Stimulated activated CD8-positive, alpha-beta memory T cell treated with anti-CD3 and anti-CD28 coated beads, Interleukin-15, amount 100 ng/mL, for 24 hours (primary cell): ENCODE data around the gene ZNHIT6.
"Not testable (repeated sequence)": the region's sequence is repeated elsewhere in the genome, so short reads cannot be mapped to it uniquely, and the experiment has no call there.

Experiments used
- DNase-seq: peaks from one replicate; pipeline ENCODE4 v3.0.0-alpha.2; 2020; ENCODE audit warnings: low read depth

ZNHIT6 gene

DNA sequence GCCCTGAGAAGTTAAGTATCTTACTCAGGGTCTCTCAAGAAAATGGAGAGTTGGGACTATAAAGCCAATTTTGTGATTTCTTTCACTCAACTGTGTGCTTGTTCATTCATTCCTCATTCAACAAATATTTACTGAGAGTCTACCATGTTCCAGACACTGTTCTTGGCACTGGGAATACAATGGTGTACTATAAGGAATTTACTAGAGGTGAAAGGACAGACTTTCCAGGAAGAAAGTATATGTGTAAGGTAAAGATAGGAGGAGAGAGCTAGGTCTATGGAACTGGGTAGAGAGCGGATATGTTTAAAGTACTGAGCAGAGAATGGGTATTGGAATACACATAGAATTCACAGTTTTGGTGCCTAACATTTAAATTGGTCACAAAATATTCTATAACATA, 42.3 kb downstream of the ZNHIT6 start:
- DNase-seq = no peak

DNA sequence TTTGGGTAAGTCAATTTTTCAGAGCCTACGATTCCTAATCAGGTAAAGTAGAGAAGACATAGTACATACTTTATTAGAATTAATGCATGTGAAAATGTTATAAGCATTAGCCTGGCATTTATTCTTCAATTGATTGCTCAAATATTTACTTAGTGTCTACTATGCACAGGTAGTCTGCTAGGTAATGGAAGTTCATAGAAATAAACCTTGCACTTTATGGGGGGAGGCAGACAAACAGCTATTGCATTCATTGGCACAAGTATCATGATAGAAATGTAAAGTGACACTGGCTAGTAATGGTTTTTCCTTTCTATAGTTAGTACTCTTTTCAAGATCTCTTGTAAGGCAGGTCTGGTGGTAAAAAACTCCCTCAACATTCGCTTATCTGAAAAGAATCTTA, 44.9 kb downstream of the ZNHIT6 start:
- no peak for DNase-seq

DNA sequence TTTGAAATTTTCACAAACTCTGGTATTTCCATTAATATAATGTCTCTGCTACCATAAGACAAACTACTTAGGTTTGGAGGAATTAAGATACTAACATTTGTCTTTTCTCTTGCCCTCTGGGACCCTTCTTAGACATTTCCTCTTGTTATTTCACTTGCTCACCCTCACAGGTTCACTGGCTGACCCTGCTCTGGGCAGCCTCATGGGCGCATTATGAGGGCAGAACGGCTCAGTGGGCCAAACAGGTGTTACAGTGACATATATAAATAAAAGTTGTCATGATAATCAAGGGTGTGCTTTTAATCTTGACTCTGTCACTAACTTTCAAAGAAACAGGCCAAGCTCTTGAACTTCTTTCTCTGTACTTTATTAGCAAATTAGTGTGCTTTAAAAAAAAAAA, 46.5 kb downstream of the ZNHIT6 start:
- DNase-seq = no peak

DNA sequence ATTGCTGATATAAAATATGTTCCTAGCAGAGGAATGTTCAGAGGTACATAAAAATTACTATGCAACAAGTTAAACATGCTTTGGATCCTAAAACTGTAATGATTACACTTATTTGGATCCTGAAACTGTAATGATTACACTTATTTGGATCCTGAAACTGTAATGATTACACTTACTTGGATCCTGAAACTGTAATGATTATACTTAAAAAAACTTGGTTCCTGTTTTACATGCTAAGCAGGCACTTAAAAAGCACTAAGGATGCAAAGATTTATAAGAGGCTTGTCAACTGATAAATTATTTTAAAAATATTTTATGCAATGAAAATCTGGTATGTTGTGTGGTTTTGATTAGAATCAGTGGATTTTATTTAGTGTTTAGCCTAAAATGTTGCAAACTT, 47.7 kb downstream of the ZNHIT6 start:
- no peak for DNase-seq

DNA sequence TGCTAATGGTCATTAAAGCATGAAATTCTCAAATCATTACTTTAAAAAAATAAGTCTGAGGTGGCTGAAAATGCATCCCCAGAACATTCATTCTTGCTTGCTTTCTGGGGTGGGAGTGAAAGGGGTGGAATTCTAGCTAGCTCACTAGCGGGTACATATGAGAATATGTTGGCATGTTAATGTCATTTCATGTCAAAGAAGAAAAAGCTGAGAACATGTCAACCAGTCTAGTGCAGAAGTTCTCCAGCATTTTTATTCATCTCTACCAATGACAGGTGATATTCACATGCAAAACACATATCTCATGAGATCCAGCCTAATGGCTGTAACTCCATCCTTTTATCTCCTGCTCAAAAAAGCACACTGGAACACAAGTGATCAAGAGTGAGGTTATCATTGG, 49.1 kb downstream of the ZNHIT6 start:
- DNase-seq = no peak

DNA sequence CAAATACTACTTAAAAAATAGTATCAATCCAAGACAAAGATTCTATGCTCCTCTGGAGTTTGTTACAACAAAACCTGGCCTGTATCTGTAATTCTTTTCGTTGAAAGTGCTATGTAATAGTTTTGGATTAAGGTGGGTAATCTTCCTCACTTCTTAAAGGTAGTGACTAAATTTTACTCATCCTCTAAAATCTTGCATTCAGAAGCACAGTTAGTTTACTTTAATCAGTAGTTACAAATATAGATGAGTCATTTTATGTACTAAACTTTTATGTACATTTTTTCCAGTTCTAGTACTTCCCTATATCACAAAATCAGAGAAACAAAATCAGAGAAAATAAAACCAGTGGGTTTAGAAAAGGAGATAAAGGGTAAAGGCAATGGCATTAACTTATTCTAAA, 51.3 kb downstream of the ZNHIT6 start:
- DNase-seq = no peak

DNA sequence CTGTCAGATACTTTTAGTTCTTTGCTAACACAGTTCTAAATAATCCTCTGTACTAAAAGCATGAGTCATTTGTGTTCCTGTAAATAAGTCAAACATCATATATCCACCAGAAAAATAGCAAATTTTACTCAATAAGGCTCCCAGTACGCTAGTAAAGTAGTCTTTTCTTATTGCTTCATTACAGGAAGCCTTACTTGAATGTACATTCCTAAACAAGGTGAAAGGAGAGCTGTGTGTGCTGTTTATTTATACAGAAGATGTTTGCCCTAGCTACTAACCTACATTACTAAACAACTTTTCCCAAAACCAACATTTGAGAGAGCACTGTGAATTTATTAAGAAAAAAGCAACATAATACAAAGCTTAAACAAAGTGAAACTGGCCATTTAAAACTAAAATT, 52.0 kb downstream of the ZNHIT6 start:
- DNase-seq = no peak

DNA sequence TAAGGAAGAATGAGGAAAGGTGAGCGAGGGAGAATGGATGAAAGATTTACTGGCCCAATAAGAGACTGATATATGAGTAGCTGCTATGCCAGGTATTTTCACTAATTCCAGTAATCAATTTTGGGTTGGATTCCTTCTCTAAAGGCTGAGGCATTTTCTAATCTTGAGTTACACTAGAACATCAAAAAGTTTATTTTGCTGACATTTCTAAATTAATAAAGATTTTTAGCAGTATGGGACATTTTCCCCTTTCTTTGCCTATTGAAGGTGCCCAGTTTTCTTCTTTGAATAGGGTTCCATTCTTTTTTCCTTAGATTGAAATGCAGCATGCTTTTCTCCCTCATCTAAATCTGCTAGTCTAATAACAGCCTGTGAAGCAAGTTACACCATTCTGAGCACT, 52.9 kb downstream of the ZNHIT6 start:
- DNase-seq = no peak

DNA sequence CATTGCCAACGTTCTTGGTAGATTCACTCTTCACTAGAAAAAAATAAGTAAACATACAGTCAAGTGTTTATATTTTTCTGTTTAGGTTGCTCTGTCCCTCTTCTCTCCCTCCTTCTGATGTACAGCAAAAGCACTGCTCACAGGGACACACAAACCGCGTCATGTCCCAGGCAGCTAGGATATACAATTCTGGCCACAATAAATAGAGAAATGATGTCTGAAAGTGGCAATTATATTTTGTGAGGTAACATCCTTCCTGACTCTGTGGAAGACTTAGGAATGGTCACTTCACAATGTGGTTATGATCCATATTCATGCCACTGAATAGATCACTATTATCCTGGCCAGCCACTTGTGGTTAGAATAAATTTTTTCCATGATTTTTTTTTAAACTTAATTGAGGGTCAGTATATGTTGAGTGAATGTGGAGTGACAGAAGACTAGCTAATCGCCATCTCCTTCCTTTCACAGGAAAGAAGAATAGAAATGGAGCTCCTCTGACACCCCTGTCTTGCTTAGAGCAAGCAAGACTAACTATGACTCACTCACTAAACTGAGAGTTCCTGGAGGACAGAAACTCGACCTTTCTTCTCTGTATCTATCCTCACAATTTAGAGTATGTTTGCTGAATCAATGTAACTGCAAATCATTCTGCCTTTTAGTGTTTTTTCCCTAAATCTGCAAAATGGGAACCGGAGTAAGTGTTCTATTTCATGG, 54.0 kb downstream of the ZNHIT6 start:
- DNase-seq = no peak

DNA sequence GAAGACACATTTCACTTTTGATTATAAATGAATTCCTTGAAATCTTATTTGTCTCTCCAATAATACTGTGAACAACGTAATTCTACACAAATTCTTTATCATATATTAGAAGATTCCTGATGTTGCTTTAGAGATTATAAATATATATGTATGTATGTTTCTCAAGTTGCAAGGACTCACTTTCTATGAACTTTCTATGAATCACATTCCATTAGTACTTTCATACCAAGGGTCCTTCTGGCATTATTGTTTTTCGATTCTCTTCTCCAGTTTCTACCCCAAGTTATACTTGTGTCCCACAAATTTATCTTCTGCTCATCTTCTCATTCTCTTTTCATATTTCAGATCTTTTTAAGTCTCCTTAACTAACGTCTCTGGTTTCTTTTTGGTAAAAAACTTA, 55.9 kb downstream of the ZNHIT6 start:
- no peak for DNase-seq

DNA sequence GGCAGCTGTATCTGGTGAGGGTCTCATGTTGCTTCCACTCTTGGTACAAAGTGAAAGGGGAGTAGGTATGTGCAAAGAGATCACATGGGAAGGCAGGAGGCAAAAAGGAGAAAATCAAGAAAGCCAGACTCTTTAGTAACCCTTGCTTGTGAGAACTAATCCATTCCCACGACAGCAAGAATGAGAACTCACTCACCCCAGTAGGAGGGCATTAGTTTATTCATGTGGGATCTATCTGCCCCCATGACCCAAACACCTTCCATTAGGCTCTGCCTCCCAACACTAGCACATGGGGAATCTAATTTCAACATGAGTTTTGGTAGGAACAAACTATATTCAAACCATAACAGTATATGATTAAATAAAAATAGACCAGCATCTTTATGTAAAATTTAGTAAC, 57.6 kb downstream of the ZNHIT6 start:
- DNase-seq = no peak

DNA sequence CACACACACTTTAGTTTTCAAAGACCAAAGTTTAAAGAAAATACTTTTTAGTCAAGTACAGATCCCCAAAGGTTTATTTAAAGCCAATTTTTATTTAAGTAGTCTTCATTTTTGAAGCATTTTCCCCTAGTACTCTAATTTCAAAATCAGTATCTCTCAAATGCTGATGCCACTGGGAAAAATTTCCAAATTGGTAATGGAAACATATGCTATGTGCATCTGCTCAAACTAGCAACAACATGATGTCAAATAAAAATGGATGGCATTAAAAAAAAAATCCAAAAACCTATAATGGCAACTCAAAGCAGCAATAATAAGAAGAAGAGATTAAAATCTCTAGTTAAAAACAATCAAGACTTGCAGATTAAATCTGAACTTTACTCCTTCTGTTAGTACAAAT, 58.6 kb downstream of the ZNHIT6 start:
- no peak for DNase-seq

DNA sequence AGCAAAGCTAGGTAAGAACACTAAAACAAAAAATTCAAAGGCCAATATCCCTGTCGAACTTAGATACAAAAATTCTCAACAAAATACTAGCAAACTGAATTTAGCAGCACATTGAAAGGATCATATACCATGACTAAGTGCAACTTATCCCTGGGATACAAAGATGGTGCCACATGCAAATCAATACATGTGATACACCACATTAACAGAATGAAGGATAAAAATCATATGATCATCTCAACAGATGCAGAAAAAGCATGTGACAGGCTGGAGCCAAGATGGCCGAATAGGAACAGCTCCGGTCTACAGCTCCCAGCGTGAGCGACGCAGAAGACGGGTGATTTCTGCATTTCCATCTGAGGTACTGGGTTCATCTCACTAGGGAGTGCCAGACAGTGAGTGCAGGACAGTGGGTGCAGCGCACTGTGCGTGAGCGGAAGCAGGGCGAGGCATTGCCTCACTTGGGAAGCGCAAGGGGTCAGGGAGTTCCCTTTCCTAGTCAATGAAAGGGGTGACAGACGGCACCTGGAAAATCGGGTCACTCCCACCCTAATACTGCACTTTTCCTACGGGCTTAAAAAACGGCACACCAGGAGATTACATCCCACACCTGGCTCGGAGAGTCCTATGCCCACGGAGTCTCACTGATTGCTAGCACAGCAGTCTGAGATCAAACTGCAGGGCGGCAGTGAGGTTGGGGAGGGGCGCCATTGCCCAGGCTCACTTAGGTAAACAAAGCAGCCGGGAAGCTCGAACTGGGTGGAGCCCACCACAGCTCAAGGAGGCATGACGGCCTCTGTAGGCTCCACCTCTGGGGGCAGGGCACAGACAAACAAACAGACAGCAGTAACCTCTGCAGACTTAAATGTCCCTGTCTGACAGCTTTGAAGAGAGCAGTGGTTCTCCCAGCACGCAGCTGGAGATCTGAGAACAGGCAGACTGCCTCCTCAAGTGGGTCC, 66.4 kb downstream of the ZNHIT6 start:
- not testable (repeated sequence) for DNase-seq

DNA sequence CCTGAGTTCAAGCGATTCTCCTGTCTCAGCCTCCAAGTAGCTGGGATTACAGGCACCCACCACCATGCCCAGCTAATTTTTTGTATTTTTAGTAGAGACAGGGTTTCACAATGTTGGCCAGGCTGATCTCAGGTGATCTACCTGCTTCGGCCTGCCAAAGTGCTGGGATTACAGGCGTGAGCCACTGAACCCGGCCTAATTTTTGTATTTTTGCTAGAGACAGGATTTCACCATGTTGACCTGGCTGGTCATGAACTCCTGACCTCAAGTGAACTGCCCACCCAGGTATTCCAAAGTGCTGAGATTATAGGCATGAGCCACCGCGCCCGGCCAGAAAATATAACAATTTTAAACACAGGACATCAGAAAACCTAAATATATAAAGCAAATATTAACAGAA, 68.3 kb downstream of the ZNHIT6 start:
- DNase-seq = not testable (repeated sequence)

DNA sequence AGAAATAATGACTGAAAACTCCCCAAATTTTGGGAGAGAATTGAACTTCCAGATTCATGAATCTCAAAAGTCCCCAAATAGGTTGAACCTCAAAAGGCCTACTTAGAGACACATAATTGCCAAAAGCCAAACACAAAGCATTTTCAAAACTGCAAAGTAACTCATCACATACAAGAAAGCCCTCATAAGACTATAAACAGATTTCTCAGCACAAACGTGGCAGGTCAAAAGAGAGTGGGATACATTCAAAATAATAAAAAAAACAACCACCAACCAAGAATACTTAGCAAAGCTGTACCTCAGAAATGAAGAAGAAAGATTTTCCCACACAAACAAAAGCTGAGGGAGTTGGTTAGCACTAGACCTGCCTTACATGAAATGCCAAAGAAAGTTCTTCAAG, 69.8 kb downstream of the ZNHIT6 start:
- no peak for DNase-seq

DNA sequence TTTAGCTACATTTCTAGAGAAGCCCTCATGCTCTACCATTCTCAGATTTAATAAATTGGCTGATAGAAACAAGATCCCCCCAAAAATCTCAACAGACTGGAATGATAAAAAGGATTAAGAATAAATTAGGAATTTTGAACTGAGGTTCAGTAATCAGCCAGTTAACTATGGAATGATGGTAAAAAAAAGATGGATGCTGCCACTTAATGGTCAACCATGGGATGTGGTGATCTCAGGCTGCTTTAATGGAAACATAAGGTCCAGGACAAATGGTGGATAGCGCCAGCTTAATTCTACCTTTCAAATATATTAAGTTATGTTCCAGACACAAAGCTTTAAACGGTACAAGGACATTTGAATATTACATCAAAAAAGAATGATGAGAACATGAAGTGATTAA, 77.7 kb downstream of the ZNHIT6 start:
- DNase-seq = no peak

DNA sequence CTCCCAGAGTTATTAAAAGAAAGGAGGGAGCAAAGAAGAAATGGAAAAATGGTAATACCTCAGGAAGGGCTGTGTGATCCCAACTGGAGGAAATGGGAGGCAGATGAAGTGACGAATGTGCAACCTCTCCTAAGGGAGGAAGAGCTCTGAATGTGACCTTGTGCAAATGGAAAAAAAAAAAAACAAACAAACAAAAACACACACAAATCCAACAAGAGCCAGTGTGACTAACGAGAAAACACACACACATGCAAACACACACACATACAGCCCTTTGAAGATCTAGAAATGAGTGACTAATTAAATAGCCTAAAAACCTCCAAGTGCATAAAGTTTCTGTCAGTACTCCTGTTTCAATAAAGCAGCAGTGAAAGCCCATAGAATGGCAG, 78.7 kb downstream of the ZNHIT6 start:
- no peak for DNase-seq

DNA sequence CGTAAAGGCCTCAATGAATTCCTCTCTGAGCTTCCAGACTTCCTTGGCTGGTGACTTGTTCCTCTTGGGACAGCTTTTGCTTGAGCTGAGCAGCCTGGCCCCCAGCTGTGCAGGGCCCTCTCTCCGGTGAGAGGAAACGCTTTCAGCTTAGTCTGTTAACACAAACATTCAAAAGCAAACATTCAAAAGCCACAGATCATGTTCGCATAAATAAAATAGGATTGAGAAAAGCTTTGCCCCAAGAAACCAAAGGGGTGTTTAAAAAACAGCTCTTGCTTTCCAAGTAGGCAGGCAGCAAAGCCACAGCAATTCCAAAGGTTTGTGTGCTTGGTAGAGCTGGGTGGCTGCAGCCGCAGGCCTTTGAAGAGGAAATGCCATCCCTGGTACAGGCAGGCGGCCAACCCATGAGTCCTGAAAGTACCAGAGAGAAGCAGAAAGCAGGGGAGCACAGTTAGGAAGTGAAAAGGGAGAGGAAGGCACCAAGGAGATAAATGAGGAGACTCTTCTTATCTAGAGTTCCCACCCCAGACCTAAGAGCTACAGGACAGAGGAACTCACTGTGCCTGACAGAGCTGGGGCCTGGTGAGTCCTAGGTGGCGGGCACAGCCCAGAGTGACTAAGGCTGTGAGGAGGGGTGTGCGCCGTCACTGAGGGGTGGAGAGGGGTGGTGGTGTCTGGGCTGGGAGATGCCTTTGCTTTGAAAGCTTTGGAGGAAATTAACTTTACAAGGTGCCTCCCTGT, 79.3 kb downstream of the ZNHIT6 start:
- DNase-seq = no peak

DNA sequence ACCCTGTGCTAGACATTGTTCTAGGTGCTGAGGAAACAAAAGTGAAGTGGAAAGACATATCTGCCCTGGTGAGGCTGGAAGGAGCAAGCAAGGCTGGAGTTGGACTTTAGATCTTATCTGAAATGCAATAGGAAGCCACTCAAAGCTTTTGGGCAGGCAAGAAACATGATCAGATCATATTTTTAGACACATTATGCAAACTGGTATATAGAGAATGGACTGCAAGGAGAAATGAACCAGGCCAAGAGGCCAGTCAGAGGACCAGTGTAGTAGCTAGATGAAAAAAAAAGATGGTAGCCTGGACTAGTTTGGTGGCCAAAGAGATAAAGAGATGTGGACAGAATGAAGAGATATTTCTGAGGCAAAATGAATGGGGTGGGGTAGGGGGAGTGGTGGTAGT, 81.4 kb downstream of the ZNHIT6 start:
- no peak for DNase-seq

DNA sequence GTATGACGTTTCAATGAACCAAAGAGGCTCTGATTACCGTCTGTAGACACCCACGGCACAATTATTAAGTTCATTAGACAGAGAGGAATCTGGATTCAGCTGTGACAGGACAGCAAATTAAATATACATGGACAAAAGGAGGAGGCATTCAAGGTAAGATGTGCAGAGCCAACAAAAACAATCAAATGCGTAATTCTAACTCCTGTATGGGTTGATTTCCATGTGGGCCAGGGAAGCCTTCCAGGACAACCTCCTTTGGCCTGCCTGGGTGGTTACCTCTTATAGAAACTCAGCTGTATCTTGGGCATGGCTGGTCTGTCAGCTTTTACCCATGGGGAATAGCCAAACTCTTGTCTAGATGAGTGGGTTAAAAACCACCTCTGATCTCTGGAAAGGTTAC, 83.9 kb downstream of the ZNHIT6 start:
- DNase-seq = no peak

DNA sequence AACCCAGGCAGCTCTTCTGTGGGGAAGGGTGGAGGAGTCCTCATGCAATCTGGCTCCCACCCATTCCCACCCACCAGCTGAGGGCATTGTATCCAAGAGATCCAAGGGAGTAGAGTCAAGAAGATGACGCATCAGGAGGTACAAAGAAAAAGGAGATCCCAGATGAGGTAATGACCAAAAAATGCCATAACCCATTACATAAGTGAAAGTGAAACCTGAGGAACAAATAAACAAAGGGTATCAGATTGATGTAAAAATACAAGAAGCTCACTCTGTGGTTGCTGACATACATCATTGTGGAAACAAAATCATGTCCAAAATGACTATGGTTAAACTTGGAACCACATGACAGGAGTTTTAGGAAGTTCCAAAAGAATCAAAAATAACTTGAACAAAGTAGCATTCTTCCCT, 85.2 kb downstream of the ZNHIT6 start:
- no peak for DNase-seq

DNA sequence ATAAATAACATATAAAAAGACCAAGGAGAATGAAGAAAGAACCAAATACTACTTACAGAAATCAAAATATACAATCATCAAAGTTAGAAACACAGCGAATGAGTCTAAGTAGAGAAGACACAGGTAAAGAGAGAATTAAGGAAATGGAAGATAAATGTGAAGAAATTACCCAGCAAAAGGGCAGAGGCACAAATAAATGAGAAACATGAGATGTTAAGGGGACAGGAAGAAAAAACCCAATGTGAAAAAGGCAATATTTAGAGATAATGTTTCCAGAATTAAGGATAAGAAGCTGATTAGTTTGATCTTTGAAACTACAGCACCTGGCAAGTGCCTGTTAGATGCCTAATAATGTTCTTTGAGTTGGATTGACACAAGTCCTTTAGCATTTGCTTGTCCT, 86.8 kb downstream of the ZNHIT6 start:
- DNase-seq = no peak

DNA sequence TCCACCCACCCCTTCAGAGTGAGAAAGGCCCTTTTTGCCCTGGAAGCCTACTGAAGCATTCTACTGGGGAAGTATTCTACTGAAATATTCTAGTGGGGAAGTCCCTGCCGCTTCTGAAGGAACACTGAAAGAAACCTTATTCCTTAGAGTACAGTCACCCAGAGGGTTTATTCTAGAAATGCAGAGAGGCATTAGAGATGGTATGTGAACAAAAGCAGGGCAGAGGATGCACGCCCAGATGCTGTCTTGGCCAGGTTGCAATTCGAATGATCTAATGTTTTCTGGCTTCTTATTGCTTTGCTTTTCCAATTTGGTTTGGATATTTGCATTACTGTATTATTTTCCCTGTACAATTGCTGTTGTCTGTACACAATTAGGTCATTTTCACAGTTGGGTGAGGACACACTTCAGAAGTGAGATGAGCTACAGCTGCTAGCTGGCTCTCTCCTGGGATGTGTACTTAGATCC, 90.6 kb downstream of the ZNHIT6 start:
- no peak for DNase-seq
